K562 (cell line): ENCODE measurements around the gene CCDC137. TPM values are rescaled to one million over a fixed set of nuclear protein-coding genes. Genes with fewer than 3 reads are reported as not detected.

Experiments
- ATAC-seq: fragments of 200-7000 bp; cut with Tn5 transposase; 3 replicates; pipeline ENCODE4 v1.9.1; 2020; ENCODE audit warnings: moderate library complexity
- BruUV-seq: library from RNA; stranded (reverse); fragments of 400-500 nt; replicated peaks from 2 replicates; lab custom pipeline; 2021; lab: Mats Ljungman, UMichigan
- CTCF ChIA-PET: fragments of 300-600 bp; formaldehyde crosslinking; extraction: SDS; loops from one replicate; lab custom pipeline; 2021; ENCODE audit warnings: low intra/inter-chr PET ratio; lab: Yijun Ruan, JAX
- POLR2A ChIA-PET: fragments of 300-600, 350-650 bp; sonication (Branson Sonifier 250); formaldehyde crosslinking; extraction: SDS; loops from one replicate; lab custom pipeline; 2021; ENCODE audit warnings: antibody characterized with exemption, inconsistent platforms; lab: Yijun Ruan, JAX
- DNase-seq, 4 experiments: peaks; one replicate each; pipeline versions ENCODE4 v3.0.0 to v3.0.0-alpha.2; 2011 to 2018; ENCODE audit warnings: low spot score in 3 of 4, mixed read lengths in 3 of 4; ENCODE audit errors: extremely low read depth in 1 of 4
- FAIRE-seq: peaks from 2 replicates; lab custom pipeline; 2011; peaks lifted over from hg19 to GRCh38; lab: Jason Lieb, UNC
- H2AFZ ChIP-seq: 2 replicates; pipeline ENCODE4 v1.6.0; 2011; ENCODE audit warnings: low read depth, low read length, control low read depth, inconsistent platforms
- H3K27ac ChIP-seq: fragments of 200-600 bp; 3 replicates; pipeline ENCODE4 v1.8.0; 2011; ENCODE audit warnings: low read depth, mild to moderate bottlenecking, control low read depth, inconsistent platforms, low read length, moderate library complexity, mixed read lengths; ENCODE audit errors: extremely low read depth
- H3K27me3 ChIP-seq, 2 experiments: fragments of 300-600 bp in 1 of 2; 2 replicates in 1 of 2; 3 replicates in 1 of 2; pipeline versions ENCODE4 v1.6.0 to v1.8.0; 2011; ENCODE audit warnings: inconsistent platforms in 2 of 2, low read length in 2 of 2, mild to moderate bottlenecking in 1 of 2, mixed read lengths in 1 of 2, moderate library complexity in 1 of 2; ENCODE audit not compliant: control insufficient read depth in 2 of 2, insufficient read depth in 2 of 2
- H3K36me3 ChIP-seq: fragments of 300-600 bp; 3 replicates; pipeline ENCODE4 v1.8.0; 2011; ENCODE audit warnings: mild to moderate bottlenecking, low read length, inconsistent platforms; ENCODE audit not compliant: control insufficient read depth, insufficient read depth
- H3K4me1 ChIP-seq, 2 experiments: fragments of 200-600 bp in 1 of 2; replicated peaks in 1 of 2; 2 replicates in 1 of 2; 3 replicates in 1 of 2; pipeline versions ENCODE4 v1.5.1 to v1.8.0; 2011; ENCODE audit warnings: inconsistent platforms in 2 of 2, low read length in 2 of 2, mild to moderate bottlenecking in 1 of 2, mixed read lengths in 1 of 2, moderate library complexity in 1 of 2; ENCODE audit not compliant: control insufficient read depth in 2 of 2, insufficient read depth in 2 of 2
- H3K4me2 ChIP-seq: 2 replicates; pipeline ENCODE4 v1.6.1; 2011; ENCODE audit warnings: low read length, control low read depth, inconsistent platforms, mixed read lengths; ENCODE audit not compliant: insufficient read depth
- H3K4me3 ChIP-seq: fragments of 200-600 bp; sonication (generic), shearing (Covaris generic); 2 replicates; pipeline ENCODE4 v1.5.1; 2016; ENCODE audit warnings: control low read depth, inconsistent platforms
- H3K79me2 ChIP-seq: fragments of 200-600 bp; 3 replicates; pipeline ENCODE4 v1.8.0; 2011; ENCODE audit warnings: low read length, inconsistent platforms; ENCODE audit not compliant: control insufficient read depth, insufficient read depth
- H3K9ac ChIP-seq, 2 experiments: 2 replicates each; pipeline versions ENCODE4 v1.6.0 to v1.6.1; 2011; ENCODE audit warnings: low read depth in 2 of 2, low read length in 2 of 2, control low read depth in 1 of 2, inconsistent platforms in 1 of 2, mild to moderate bottlenecking in 1 of 2, mixed read lengths in 1 of 2; ENCODE audit not compliant: insufficient read depth in 1 of 2
- H3K9me1 ChIP-seq: one replicate; pipeline ENCODE4 v1.6.0; 2011; ENCODE audit warnings: inconsistent platforms, mild to moderate bottlenecking, low read length, moderate library complexity; ENCODE audit not compliant: control insufficient read depth, insufficient read depth
- H3K9me3 ChIP-seq: replicated peaks from 2 replicates; pipeline ENCODE4 v1.5.1; 2011; ENCODE audit warnings: low read depth, low read length, inconsistent platforms; ENCODE audit not compliant: control insufficient read depth, insufficient read depth
- H4K20me1 ChIP-seq: replicated peaks from 2 replicates; pipeline ENCODE4 v1.6.1; 2011; ENCODE audit warnings: low read length, inconsistent platforms, mixed read lengths; ENCODE audit not compliant: control insufficient read depth, insufficient read depth
- OTX1 ChIP-seq: fragments of 450-650 bp; formaldehyde crosslinking; IDR thresholded peaks from 2 replicates; pipeline ENCODE4 v1.4.0; 2022; ENCODE audit warnings: mild to moderate bottlenecking
- ZBTB33 ChIP-seq: sonication (generic); formaldehyde crosslinking; IDR thresholded peaks from 2 replicates; pipeline ENCODE4 v1.8.1; 2023; ENCODE audit warnings: mild to moderate bottlenecking, missing genetic modification reagents
- WGBS: fragments of 100-300 bp; shearing (Covaris generic); methylation state at CpG from one replicate; pipeline ENCODE4 v1.1.6; 2016; ENCODE audit warnings: low coverage, mixed read lengths; ENCODE audit not compliant: insufficient coverage; ENCODE audit errors: missing lambda C conversion rate; 5-methylcytosine and 5-hydroxymethylcytosine counted together
- in situ Hi-C: fragments of 300-500 bp; cut with MboI; formaldehyde crosslinking; loops from 4 replicates; pipeline ENCODE4 v1.15.0; 2018; ENCODE audit warnings: inconsistent platforms, mixed read lengths
- intact Hi-C: fragments of 100-400 bp; cut with micrococcal nuclease; formaldehyde crosslinking; loops from 2 replicates; pipeline ENCODE4 v1.14.2; 2022
- polyA plus RNA-seq, 8 experiments: library from polyadenylated mRNA; depleted of rRNA in 4 of 8; stranded (reverse) in 5 of 8; unstranded in 3 of 8; fragments of >200 nt; fragmentation: Nextera tagmentation in 2 of 8; fragmentation: Illumina TruSeq in 1 of 8; extraction: Ambion mirVana in 2 of 8; extraction: Trizol in 1 of 8; gene quantifications; 2 replicates each; pipeline versions ENCODE4 v1.2.1 to v1.2.3, GENCODE V29; 2011 to 2014; ENCODE audit warnings: inconsistent platforms in 1 of 8, missing spikeins in 1 of 8
- total RNA-seq, 7 experiments: library from RNA; depleted of rRNA in 6 of 7; stranded (reverse); fragments of >200 nt in 6 of 7; fragmentation: Illumina TruSeq in 2 of 7; extraction: Trizol in 2 of 7; gene quantifications; 2 replicates each; pipeline versions ENCODE4 v1.2.1 to v1.2.3, GENCODE V29; 2011 to 2021; ENCODE audit warnings: low replicate concordance in 1 of 7

CCDC137 gene
- total and polyA plus RNA-seq, 9 of the 15 experiments (the other 6 are each of a cell fraction or from before 2014, with no cell fraction given): 2.3 to 68.1 (median 38.3) TPM

GRCh38 chr17:81691608-81692007 lies 25.1 kb downstream of the CCDC137 start:
- POLR2A ChIA-PET: interaction anchor here (0.6 to 4.7 kb wide), 5 partner anchors 8 to 167 kb away, joined by 3 to 41 read pairs (median 4); partner anchors contain the start of gene MRPL12
- FAIRE-seq (no peak), ATAC-seq (no peak), DNase-seq (no peak)
- BruUV-seq: no TSS peak
- Histone ChIP-seq H3K27ac (no peak overlapping the region), H3K9me1 (peaks cover 3% of the 10 kb centered on the region), H3K9ac (no peak overlapping the region), H3K4me2 (no peak overlapping the region), H3K4me3 (no peak overlapping the region), H3K36me3 (peaks cover 100% of the 10 kb centered on the region; the same call in 2 of the 3 replicates), H3K27me3 (no peaks in the 10 kb centered on the region), H3K9me3 (no peaks in the 10 kb centered on the region), H4K20me1 (peaks cover 9% of the 10 kb centered on the region; the same call in 1 of the 2 replicates), H2AFZ (no peak overlapping the region), H3K79me2 (peaks cover 7% of the 10 kb centered on the region; the same call in 1 of the 3 replicates), H3K4me1 (peaks cover 0 to 64% of the 10 kb centered on the region in 2 experiments; a peak in 2 of 5 replicates)
- CTCF ChIA-PET: no interaction called here
- in situ Hi-C loops: no loop called here
- intact Hi-C loops: no loop called here
- TF ChIP-seq ZBTB33 (CRISPR knock-in tag) (peak; percentile 43; the same call in 1 of the 2 replicates), OTX1 (CRISPR knock-in tag) (no peak)
- 96% methylated on average over 20 of the region's 20 CpGs for WGBS
